Keratinocyte (primary cell): ENCODE results near the gene SSR1.
"Not testable (repeated sequence)": the region's sequence is repeated elsewhere in the genome, so short reads cannot be mapped to it uniquely, and the experiment has no call there.

ENCODE experiments used
- CTCF ChIP-seq, 3 experiments: IDR thresholded peaks in 1 of 3; conservative IDR thresholded peaks in 1 of 3; optimal IDR thresholded peaks in 1 of 3; 2 replicates in 2 of 3; 3 replicates in 1 of 3; pipeline versions ENCODE3 to v1.5.1; 2011; ENCODE audit warnings: low read length in 3 of 3, mild to moderate bottlenecking in 3 of 3, moderate library complexity in 2 of 3, control low read depth in 1 of 3, inconsistent platforms in 1 of 3; ENCODE audit not compliant: insufficient read depth in 2 of 3; ENCODE audit errors: extremely low read depth in 1 of 3
- EZH2 ChIP-seq: IDR thresholded peaks from one replicate; pipeline ENCODE4 v1.6.1; 2012; ENCODE audit warnings: inconsistent platforms, mild to moderate bottlenecking, low read length, moderate library complexity

DNA sequence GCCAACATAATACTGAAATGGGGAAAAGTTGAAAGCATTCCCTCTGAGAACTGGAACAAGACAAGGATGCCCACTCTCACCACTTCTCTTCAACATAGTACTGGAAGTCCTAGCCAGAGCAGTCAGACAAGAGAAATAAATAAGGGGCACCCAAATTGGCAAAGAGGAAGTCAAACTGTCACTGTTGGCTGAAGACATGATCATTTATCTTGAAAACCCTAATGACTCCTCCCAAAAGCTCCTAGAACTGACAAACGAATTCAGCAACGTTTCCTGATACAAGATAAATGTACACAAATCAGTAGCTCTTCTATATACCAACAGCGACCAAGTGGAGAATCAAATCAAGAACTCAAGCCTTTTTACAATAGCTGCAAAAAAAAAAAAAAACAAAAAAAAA is 38.9 kb upstream of the SSR1 start:
- not testable (repeated sequence) for TF ChIP-seq CTCF (optimal IDR thresholded peaks at IDR 0.05 in 1 of 3, IDR thresholded peaks at IDR 0.05 in 1 of 3, conservative IDR thresholded peaks at IDR 0.05 in 1 of 3; ENCODE audit: extremely low read depth in 1 of 3, insufficient read depth in 2 of 3, low read length in 3 of 3); EZH2
